Measurements from ENCODE around the gene AKAP7. TPM values are rescaled to one million over a fixed set of nuclear protein-coding genes. Genes with fewer than 3 reads are reported as not detected.

The AKAP7 gene
- total and polyA plus RNA-seq, 2 donors (not counting 1 experiment from before 2014, with no cell fraction given), result 6.3 to 10.8 TPM

DNA sequence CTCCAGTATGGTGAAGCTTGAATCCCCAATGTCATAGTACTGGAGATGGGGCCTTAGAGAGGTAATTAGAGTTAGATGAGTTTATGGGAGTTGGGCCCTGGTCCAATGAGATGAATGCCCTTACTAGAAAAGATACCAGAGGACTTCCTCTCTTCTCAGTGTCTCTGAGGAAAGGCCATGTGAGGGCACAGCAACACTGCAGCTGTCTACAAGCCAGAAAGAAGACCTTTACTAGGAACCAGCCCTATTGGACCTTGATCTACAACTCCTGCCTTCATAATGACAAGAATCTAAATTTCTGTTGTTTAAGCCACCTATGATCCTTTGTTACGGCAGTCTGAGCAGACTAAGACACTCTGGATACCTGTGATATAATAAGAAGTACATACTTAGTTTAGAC, 31.4 kb upstream of the AKAP7 start:
- intact Hi-C loops (cut with micrococcal nuclease), result no loop called here
- no peaks in the 10 kb centered on the region for H3K27me3 ChIP-seq (replicated peaks in 1 of 4; ENCODE audit: control extremely low read depth in 1 of 4, control insufficient read depth in 3 of 4, insufficient read depth in 4 of 4, low read length in 3 of 4)
- H3K9me3 ChIP-seq (ENCODE audit: control extremely low read depth in 1 of 3, control insufficient read depth in 2 of 3, insufficient read depth in 1 of 3, low read length in 2 of 3), result no peaks in the 10 kb centered on the region
- Mint-ChIP-seq H3K27ac (no peak overlapping the region), H3K4me3 (no peak overlapping the region), H3K9me3 (ENCODE audit: insufficient read depth) (peaks cover 2% of the 10 kb centered on the region), H3K27me3 (no peaks in the 10 kb centered on the region), H3K4me1 (peaks cover 16% of the 10 kb centered on the region)
- no peak overlapping the region for H3K9ac ChIP-seq (ENCODE audit: low read length)
- ATAC-seq (ENCODE audit: low read depth) (no peak), DNase-seq (no peak)
- no peaks in the 10 kb centered on the region for H4K20me1 ChIP-seq (ENCODE audit: control insufficient read depth, insufficient read depth, low read length, poor library complexity, severe bottlenecking)
- no peak for TF ChIP-seq EZH2 (IDR thresholded peaks at IDR 0.05; ENCODE audit: borderline replicate concordance, insufficient read depth, low read depth, low read length, poor library complexity, severe bottlenecking)
- TF ChIP-seq, protein P1, sequence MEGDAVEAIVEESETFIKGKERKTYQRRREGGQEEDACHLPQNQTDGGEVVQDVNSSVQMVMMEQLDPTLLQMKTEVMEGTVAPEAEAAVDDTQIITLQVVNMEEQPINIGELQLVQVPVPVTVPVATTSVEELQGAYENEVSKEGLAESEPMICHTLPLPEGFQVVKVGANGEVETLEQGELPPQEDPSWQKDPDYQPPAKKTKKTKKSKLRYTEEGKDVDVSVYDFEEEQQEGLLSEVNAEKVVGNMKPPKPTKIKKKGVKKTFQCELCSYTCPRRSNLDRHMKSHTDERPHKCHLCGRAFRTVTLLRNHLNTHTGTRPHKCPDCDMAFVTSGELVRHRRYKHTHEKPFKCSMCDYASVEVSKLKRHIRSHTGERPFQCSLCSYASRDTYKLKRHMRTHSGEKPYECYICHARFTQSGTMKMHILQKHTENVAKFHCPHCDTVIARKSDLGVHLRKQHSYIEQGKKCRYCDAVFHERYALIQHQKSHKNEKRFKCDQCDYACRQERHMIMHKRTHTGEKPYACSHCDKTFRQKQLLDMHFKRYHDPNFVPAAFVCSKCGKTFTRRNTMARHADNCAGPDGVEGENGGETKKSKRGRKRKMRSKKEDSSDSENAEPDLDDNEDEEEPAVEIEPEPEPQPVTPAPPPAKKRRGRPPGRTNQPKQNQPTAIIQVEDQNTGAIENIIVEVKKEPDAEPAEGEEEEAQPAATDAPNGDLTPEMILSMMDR (IDR thresholded peaks at IDR 0.05), result no peak
- H3K27ac ChIP-seq (ENCODE audit: low read length in 2 of 2), result no peak overlapping the region
- H3K36me3 ChIP-seq (replicated peaks in 1 of 2; ENCODE audit: control extremely low read depth in 1 of 2, control insufficient read depth in 1 of 2, extremely low read depth in 1 of 2, insufficient read depth in 2 of 2, low read length in 1 of 2), result no peaks in the 10 kb centered on the region
- no peaks in the 10 kb centered on the region for H3K79me2 ChIP-seq (ENCODE audit: control insufficient read depth, insufficient read depth, low read length)
- H3K4me1 ChIP-seq (ENCODE audit: control insufficient read depth in 2 of 2, insufficient read depth in 2 of 2, low read length in 2 of 2), result peaks cover 11 to 13% of the 10 kb centered on the region in 2 donors
- H3K4me3 ChIP-seq (ENCODE audit: control extremely low read depth in 1 of 5, extremely low read depth in 1 of 5, insufficient read depth in 1 of 5, low read depth in 2 of 5, low read length in 4 of 5), result no peak overlapping the region
- 100% methylated on average over 1 of the region's 1 CpG for WGBS (ENCODE audit: insufficient coverage)
- no peak overlapping the region for H3K4me2 ChIP-seq (replicated peaks; ENCODE audit: low read depth, low read length, poor library complexity, severe bottlenecking)
- H2AFZ ChIP-seq (ENCODE audit: insufficient read depth, low read depth, low read length, poor library complexity, severe bottlenecking), result no peak overlapping the region
- ChIA-PET CTCF (no interaction called here), POLR2A (no interaction called here)

GRCh38 chr6:131107151-131107550, 28.1 kb upstream of the AKAP7 start:
- no peak overlapping the region for H3K4me2 ChIP-seq (replicated peaks; ENCODE audit: low read depth, low read length, poor library complexity, severe bottlenecking)
- Mint-ChIP-seq H3K4me1 (peaks cover 22% of the 10 kb centered on the region), H3K9me3 (ENCODE audit: insufficient read depth) (no peaks in the 10 kb centered on the region), H3K27me3 (no peaks in the 10 kb centered on the region), H3K27ac (no peak overlapping the region), H3K4me3 (no peak overlapping the region)
- no peak for ATAC-seq (ENCODE audit: low read depth)
- no peak overlapping the region for H3K9ac ChIP-seq (ENCODE audit: low read length)
- H4K20me1 ChIP-seq (ENCODE audit: control insufficient read depth, insufficient read depth, low read length, poor library complexity, severe bottlenecking), result no peaks in the 10 kb centered on the region
- ChIA-PET CTCF (interaction anchor here (1.4 to 2.0 kb wide), 2 partner anchors 10 to 222 kb away, joined by 3 to 6 read pairs; no protein-coding TSS in a partner anchor), POLR2A (no interaction called here)
- intact Hi-C loops (cut with micrococcal nuclease), result no loop called here
- no peak for DNase-seq
- H3K27ac ChIP-seq (ENCODE audit: low read length in 2 of 2), result no peak overlapping the region
- peaks cover 17% of the 10 kb centered on the region in 2 donors for H3K4me1 ChIP-seq (ENCODE audit: control insufficient read depth in 2 of 2, insufficient read depth in 2 of 2, low read length in 2 of 2)
- no peaks in the 10 kb centered on the region for H3K9me3 ChIP-seq (ENCODE audit: control extremely low read depth in 1 of 3, control insufficient read depth in 2 of 3, insufficient read depth in 1 of 3, low read length in 2 of 3)
- no peak overlapping the region for H2AFZ ChIP-seq (ENCODE audit: insufficient read depth, low read depth, low read length, poor library complexity, severe bottlenecking)
- TF ChIP-seq, protein P1 (IDR thresholded peaks at IDR 0.05), result no peak
- no peak for TF ChIP-seq EZH2 (IDR thresholded peaks at IDR 0.05; ENCODE audit: borderline replicate concordance, insufficient read depth, low read depth, low read length, poor library complexity, severe bottlenecking)
- H3K36me3 ChIP-seq (replicated peaks in 1 of 2; ENCODE audit: control extremely low read depth in 1 of 2, control insufficient read depth in 1 of 2, extremely low read depth in 1 of 2, insufficient read depth in 2 of 2, low read length in 1 of 2), result no peaks in the 10 kb centered on the region
- H3K79me2 ChIP-seq (ENCODE audit: control insufficient read depth, insufficient read depth, low read length), result no peaks in the 10 kb centered on the region
- no peak overlapping the region for H3K4me3 ChIP-seq (ENCODE audit: control extremely low read depth in 1 of 5, extremely low read depth in 1 of 5, insufficient read depth in 1 of 5, low read depth in 2 of 5, low read length in 4 of 5)
- no CpG with 5 or more reads among the region's 1 CpG for WGBS (ENCODE audit: insufficient coverage)
- no peaks in the 10 kb centered on the region for H3K27me3 ChIP-seq (replicated peaks in 1 of 4; ENCODE audit: control extremely low read depth in 1 of 4, control insufficient read depth in 3 of 4, insufficient read depth in 4 of 4, low read length in 3 of 4)

All from B cell (primary cell).